Left ventricle myocardium inferior (tissue), 1 donor: ENCODE data around the gene GABBR2. TPM values are rescaled to one million over a fixed set of nuclear protein-coding genes. Genes with fewer than 3 reads are reported as not detected.
"Not testable (repeated sequence)": the region's sequence is repeated elsewhere in the genome, so short reads cannot be mapped to it uniquely, and the experiment has no call there.

Experiments used
- DNase-seq: peaks from one replicate; pipeline ENCODE4 v3.0.0-alpha.2; 2020
- H3K27ac ChIP-seq: fragments of 200-600 bp; replicated peaks from 2 replicates; pipeline ENCODE4 v1.8.0; 2021
- H3K27me3 ChIP-seq: fragments of 200-600 bp; 2 replicates; pipeline ENCODE4 v1.8.0; 2021; ENCODE audit warnings: low read depth
- H3K36me3 ChIP-seq: fragments of 200-600 bp; 2 replicates; pipeline ENCODE4 v1.8.0; 2021
- H3K4me1 ChIP-seq: fragments of 200-600 bp; 2 replicates; pipeline ENCODE4 v1.8.0; 2021
- H3K4me3 ChIP-seq: fragments of 200-600 bp; 2 replicates; pipeline ENCODE4 v1.8.0; 2021; ENCODE audit warnings: mild to moderate bottlenecking, moderate library complexity
- H3K9me3 ChIP-seq: fragments of 200-600 bp; replicated peaks from 2 replicates; pipeline ENCODE4 v1.8.0; 2021
- CTCF ChIP-seq: fragments of 200-600 bp; IDR thresholded peaks from 2 replicates; pipeline ENCODE4 v1.8.0; 2021; ENCODE audit warnings: antibody characterized with exemption, mild to moderate bottlenecking, borderline replicate concordance
- intact Hi-C: fragments of 100-400 bp; cut with micrococcal nuclease; formaldehyde crosslinking; loops from one replicate; pipeline ENCODE4 v1.11.0; 2022
- total RNA-seq: library from RNA; stranded (reverse); fragmentation: NEBNext Ultra II Directional; extraction: Animal tissue kit (Norgen Biotek cat#: 25700); gene quantifications from one replicate; pipeline ENCODE4 v1.2.1, GENCODE V29; 2021
- donor health status: DM: no; HTN: yes; CAD: no; lungs with severe emphysema.

Gene GABBR2
- total RNA-seq, 1 donor from 2014 or later = 1.1 TPM

GRCh38 chr9:98658951-98659351 is 49.8 kb downstream of the GABBR2 start:
- no peak for TF ChIP-seq CTCF
- no peaks in the 10 kb centered on the region for H3K36me3 ChIP-seq
- DNase-seq = no peak
- no peaks in the 10 kb centered on the region for H3K4me1 ChIP-seq
- no peak overlapping the region for H3K4me3 ChIP-seq
- intact Hi-C loops = no loop called here
- no peaks in the 10 kb centered on the region for H3K9me3 ChIP-seq
- no peaks in the 10 kb centered on the region for H3K27me3 ChIP-seq
- no peak overlapping the region for H3K27ac ChIP-seq

GRCh38 chr9:98657897-98658296 is 50.8 kb downstream of the GABBR2 start:
- Histone ChIP-seq H3K36me3 (no peaks in the 10 kb centered on the region), H3K4me3 (no peak overlapping the region), H3K27me3 (no peaks in the 10 kb centered on the region), H3K9me3 (no peaks in the 10 kb centered on the region), H3K27ac (no peak overlapping the region), H3K4me1 (no peaks in the 10 kb centered on the region)
- intact Hi-C loops = no loop called here
- no peak for TF ChIP-seq CTCF
- DNase-seq = no peak

- H3K4me3 ChIP-seq = no peak overlapping the region
- H3K36me3 ChIP-seq = no peaks in the 10 kb centered on the region
- H3K27ac ChIP-seq = no peak overlapping the region
- no peak for DNase-seq
- H3K9me3 ChIP-seq = no peaks in the 10 kb centered on the region
- TF ChIP-seq CTCF = no peak
- intact Hi-C loops = no loop called here
- peaks cover 9% of the 10 kb centered on the region for H3K27me3 ChIP-seq
- H3K4me1 ChIP-seq = no peaks in the 10 kb centered on the region
Measured at GRCh38 chr9:98656511-98656910, 52.2 kb downstream of the GABBR2 start.

GRCh38 chr9:98655428-98655827 is 53.3 kb downstream of the GABBR2 start:
- H3K27ac ChIP-seq, H3K4me3 ChIP-seq, H3K36me3 ChIP-seq, intact Hi-C loops, H3K4me1 ChIP-seq, H3K27me3 ChIP-seq, DNase-seq, H3K9me3 ChIP-seq: not testable (repeated sequence)

GRCh38 chr9:98654247-98654646 is 54.5 kb downstream of the GABBR2 start:
- intact Hi-C loops = no loop called here
- no peak overlapping the region for H3K27ac ChIP-seq
- no peaks in the 10 kb centered on the region for H3K36me3 ChIP-seq
- H3K4me3 ChIP-seq = no peak overlapping the region
- no peak for DNase-seq
- H3K4me1 ChIP-seq = no peaks in the 10 kb centered on the region
- no peak for TF ChIP-seq CTCF
- H3K27me3 ChIP-seq = peaks cover 13% of the 10 kb centered on the region
- no peaks in the 10 kb centered on the region for H3K9me3 ChIP-seq

GRCh38 chr9:98652741-98653140 is 56.0 kb downstream of the GABBR2 start:
- Histone ChIP-seq H3K4me3 (no peak overlapping the region), H3K27me3 (peaks cover 23% of the 10 kb centered on the region), H3K4me1 (no peaks in the 10 kb centered on the region), H3K36me3 (no peaks in the 10 kb centered on the region), H3K9me3 (no peaks in the 10 kb centered on the region), H3K27ac (no peak overlapping the region)
- no peak for TF ChIP-seq CTCF
- DNase-seq = no peak
- intact Hi-C loops = no loop called here
